ENCODE data around the gene FGF1.

The FGF1 gene

GRCh38 chr5:142644640-142645361 lies 41.1 kb downstream of the FGF1 start:
- DNase-seq (ENCODE audit: low read depth, low spot score) = no peak

GRCh38 chr5:142644127-142644526 lies 41.8 kb downstream of the FGF1 start:
- DNase-seq (ENCODE audit: low read depth, low spot score) = no peak

- no peak for DNase-seq (ENCODE audit: low read depth, low spot score)
These were observed 42.3 kb downstream of the FGF1 start for GRCh38 chr5:142643634-142644033.

GRCh38 chr5:142642427-142642826 lies 43.5 kb downstream of the FGF1 start:
- no peak for DNase-seq (ENCODE audit: low read depth, low spot score)

GRCh38 chr5:142641711-142642110 lies 44.2 kb downstream of the FGF1 start:
- DNase-seq (ENCODE audit: low read depth, low spot score) = no peak

GRCh38 chr5:142640316-142641005 lies 45.4 kb downstream of the FGF1 start:
- no peak for DNase-seq (ENCODE audit: low read depth, low spot score)

GRCh38 chr5:142639455-142639854 lies 46.4 kb downstream of the FGF1 start:
- DNase-seq (ENCODE audit: low read depth, low spot score) = no peak

GRCh38 chr5:142637871-142638270 lies 48.0 kb downstream of the FGF1 start:
- DNase-seq (ENCODE audit: low read depth, low spot score) = no peak

- no peak for DNase-seq (ENCODE audit: low read depth, low spot score)
These were observed 49.1 kb downstream of the FGF1 start for GRCh38 chr5:142636698-142637324.

- no peak for DNase-seq (ENCODE audit: low read depth, low spot score)
These were observed 49.8 kb downstream of the FGF1 start for GRCh38 chr5:142636093-142636492.

- DNase-seq (ENCODE audit: low read depth, low spot score) = no peak
These were observed 51.5 kb downstream of the FGF1 start for GRCh38 chr5:142634216-142635011.

- DNase-seq (ENCODE audit: low read depth, low spot score) = no peak
These were observed 54.9 kb downstream of the FGF1 start for GRCh38 chr5:142630927-142631539.

- DNase-seq (ENCODE audit: low read depth, low spot score) = no peak
These were observed 58.3 kb downstream of the FGF1 start for GRCh38 chr5:142627383-142628217.

GRCh38 chr5:142626786-142627185 lies 59.1 kb downstream of the FGF1 start:
- no peak for DNase-seq (ENCODE audit: low read depth, low spot score)

GRCh38 chr5:142626099-142626498 lies 59.8 kb downstream of the FGF1 start:
- DNase-seq (ENCODE audit: low read depth, low spot score) = no peak

- DNase-seq (ENCODE audit: low read depth, low spot score) = no peak
These were observed 64.7 kb downstream of the FGF1 start for GRCh38 chr5:142621227-142621626.

- no peak for DNase-seq (ENCODE audit: low read depth, low spot score)
These were observed 66.1 kb downstream of the FGF1 start for GRCh38 chr5:142619815-142620214.

GRCh38 chr5:142618130-142618523 lies 67.8 kb downstream of the FGF1 start:
- DNase-seq (ENCODE audit: low read depth, low spot score) = no peak

- DNase-seq (ENCODE audit: low read depth, low spot score) = no peak
These were observed 68.3 kb downstream of the FGF1 start for GRCh38 chr5:142617416-142618129.

GRCh38 chr5:142615948-142616347 lies 69.9 kb downstream of the FGF1 start:
- no peak for DNase-seq (ENCODE audit: low read depth, low spot score)
